IMR-90 (cell line): Measurements from ENCODE around the gene CASK. TPM values are rescaled to one million over a fixed set of nuclear protein-coding genes. Genes with fewer than 3 reads are reported as not detected.

Experiments
- ATAC-seq: fragments of 200-7000 bp; cut with Tn5 transposase; 2 replicates; pipeline ENCODE4 v1.9.1; 2020; ENCODE audit warnings: low read depth, mild to moderate bottlenecking, moderate library complexity
- BruUV-seq: library from RNA; stranded (reverse); fragments of 400-500 nt; replicated peaks from 2 replicates; lab custom pipeline; 2021; lab: Mats Ljungman, UMichigan
- CTCF ChIA-PET: fragments of 300-600 bp; formaldehyde crosslinking; extraction: SDS; loops from one replicate; lab custom pipeline; 2021; ENCODE audit warnings: antibody characterized with exemption; lab: Yijun Ruan, JAX
- POLR2A ChIA-PET: fragments of 300-600 bp; sonication (Branson Sonifier 250); formaldehyde crosslinking; loops from one replicate; lab custom pipeline; 2022; ENCODE audit warnings: antibody characterized with exemption; ENCODE audit not compliant: unreplicated experiment; lab: Charles Lee
- DNase-seq: peaks from one replicate; pipeline ENCODE4 v3.0.0; 2013
- H2AFZ ChIP-seq: replicated peaks from 2 replicates; pipeline ENCODE3; 2013; ENCODE audit warnings: low read length, mild to moderate bottlenecking; ENCODE audit not compliant: poor library complexity
- H2AK5ac ChIP-seq: 2 replicates; pipeline ENCODE4 v1.6.1; 2013; ENCODE audit warnings: low read depth, low read length, inconsistent platforms
- H2AK9ac ChIP-seq: replicated peaks from 2 replicates; pipeline ENCODE3; 2013; ENCODE audit warnings: mild to moderate bottlenecking, low read depth, low read length, moderate library complexity; ENCODE audit not compliant: poor library complexity
- H2BK120ac ChIP-seq: 2 replicates; pipeline ENCODE4 v1.6.1; 2013; ENCODE audit warnings: low read depth, low read length, inconsistent platforms
- H2BK15ac ChIP-seq: 3 replicates; pipeline ENCODE4 v1.6.1; 2013; ENCODE audit warnings: low read depth, low read length, inconsistent platforms
- H2BK20ac ChIP-seq: 2 replicates; pipeline ENCODE4 v1.6.1; 2013; ENCODE audit warnings: low read depth, mild to moderate bottlenecking, inconsistent platforms, low read length, moderate library complexity
- H2BK5ac ChIP-seq: 2 replicates; pipeline ENCODE4 v1.6.1; 2013; ENCODE audit warnings: mild to moderate bottlenecking, low read depth, low read length, inconsistent platforms; ENCODE audit not compliant: poor library complexity, severe bottlenecking
- H3K14ac ChIP-seq: replicated peaks from 2 replicates; pipeline ENCODE4 v1.6.1; 2013; ENCODE audit warnings: low read depth, low read length, inconsistent platforms
- H3K18ac ChIP-seq: 2 replicates; pipeline ENCODE4 v1.6.1; 2013; ENCODE audit warnings: low read depth, low read length, control low read depth
- H3K23ac ChIP-seq: 2 replicates; pipeline ENCODE4 v1.6.1; 2013; ENCODE audit warnings: low read depth, low read length, inconsistent platforms
- H3K27ac ChIP-seq: 2 replicates; pipeline ENCODE4 v1.5.1; 2013; ENCODE audit warnings: mild to moderate bottlenecking, control low read depth, low read length; ENCODE audit not compliant: insufficient read depth
- H3K27me3 ChIP-seq: 2 replicates; pipeline ENCODE4 v1.6.1; 2013; ENCODE audit warnings: low read length; ENCODE audit not compliant: control insufficient read depth, insufficient read depth
- H3K36me3 ChIP-seq: 2 replicates; pipeline ENCODE4 v1.6.1; 2013; ENCODE audit warnings: low read length, mixed read lengths; ENCODE audit not compliant: control insufficient read depth, insufficient read depth
- H3K4ac ChIP-seq: 2 replicates; pipeline ENCODE4 v1.6.1; 2013; ENCODE audit warnings: low read depth, low read length, inconsistent platforms
- H3K4me1 ChIP-seq: 2 replicates; pipeline ENCODE4 v1.6.1; 2013; ENCODE audit warnings: low read length, mixed read lengths; ENCODE audit not compliant: control insufficient read depth, insufficient read depth
- H3K4me2 ChIP-seq: 2 replicates; pipeline ENCODE4 v1.6.1; 2013; ENCODE audit warnings: low read depth, mild to moderate bottlenecking, control low read depth, low read length, moderate library complexity
- H3K4me3 ChIP-seq: 2 replicates; pipeline ENCODE4 v1.5.1; 2013; ENCODE audit warnings: low read depth, mild to moderate bottlenecking, control low read depth, low read length, moderate library complexity; ENCODE audit not compliant: insufficient read depth
- H3K56ac ChIP-seq: 2 replicates; pipeline ENCODE4 v1.6.1; 2013; ENCODE audit warnings: low read length, inconsistent platforms; ENCODE audit not compliant: insufficient read depth; ENCODE audit errors: extremely low read depth
- H3K79me1 ChIP-seq, 2 experiments: 2 replicates each; pipeline ENCODE4 v1.6.1; 2013; ENCODE audit warnings: low read length in 2 of 2, inconsistent platforms in 1 of 2, low read depth in 1 of 2
- H3K9ac ChIP-seq: 2 replicates; pipeline ENCODE4 v1.6.1; 2013; ENCODE audit warnings: low read depth, low read length, control low read depth
- H3K9me1 ChIP-seq: 2 replicates; pipeline ENCODE4 v1.6.1; 2013; ENCODE audit warnings: low read length, inconsistent platforms; ENCODE audit not compliant: insufficient read depth
- H3K9me3 ChIP-seq: 2 replicates; pipeline ENCODE4 v1.6.1; 2013; ENCODE audit warnings: low read length; ENCODE audit not compliant: control insufficient read depth, insufficient read depth
- H4K20me1 ChIP-seq: 2 replicates; pipeline ENCODE4 v1.6.1; 2013; ENCODE audit warnings: low read length, inconsistent platforms; ENCODE audit not compliant: insufficient read depth
- H4K5ac ChIP-seq: 2 replicates; pipeline ENCODE4 v1.6.1; 2013; ENCODE audit warnings: mild to moderate bottlenecking, low read depth, low read length, control low read depth
- H4K8ac ChIP-seq, 2 experiments: 2 replicates each; pipeline ENCODE4 v1.6.1; 2013; ENCODE audit warnings: low read depth in 2 of 2, low read length in 2 of 2, control low read depth in 1 of 2, inconsistent platforms in 1 of 2
- H4K91ac ChIP-seq: 2 replicates; pipeline ENCODE4 v1.6.1; 2013; ENCODE audit warnings: low read depth, low read length, inconsistent platforms; ENCODE audit not compliant: insufficient read depth
- CEBPB ChIP-seq: IDR thresholded peaks from 2 replicates; pipeline ENCODE4 v1.6.1; 2012; ENCODE audit warnings: low read depth, low read length, improper control_type of control experiment
- MAFK ChIP-seq: IDR thresholded peaks from 2 replicates; pipeline ENCODE4 v1.6.1; 2012; ENCODE audit warnings: low read depth, low read length, improper control_type of control experiment
- POLR2A ChIP-seq: IDR thresholded peaks from 2 replicates; pipeline ENCODE4 v1.6.1; 2012; ENCODE audit warnings: mild to moderate bottlenecking, low read depth, low read length
- RCOR1 ChIP-seq: IDR thresholded peaks from 2 replicates; pipeline ENCODE4 v1.6.1; 2012; ENCODE audit warnings: mild to moderate bottlenecking, low read length, improper control_type of control experiment; ENCODE audit not compliant: insufficient replicate concordance
- RFX5 ChIP-seq: IDR thresholded peaks from 2 replicates; pipeline ENCODE4 v1.8.0; 2012; ENCODE audit warnings: low read depth, mild to moderate bottlenecking, low read length, moderate library complexity
- SMC3 ChIP-seq: fragments of 150-350 bp; IDR thresholded peaks from 2 replicates; pipeline ENCODE4 v1.6.1; 2016; ENCODE audit warnings: low read depth, mild to moderate bottlenecking, antibody characterized with exemption, low read length, moderate library complexity
- WGBS, 2 experiments: methylation state at CpG; one replicate each; pipeline versions ENCODE4 v1.1.5 to v1.1.7; 2013; ENCODE audit warnings: missing lambda C conversion rate in 2 of 2; ENCODE audit not compliant: insufficient read length in 1 of 2; ENCODE audit errors: extremely low coverage in 2 of 2; 5-methylcytosine and 5-hydroxymethylcytosine counted together
- dilution Hi-C: fragments of 300-500 bp; cut with HindIII; formaldehyde crosslinking; loops from one replicate; pipeline ENCODE4 v1.14.3; 2018; ENCODE audit warnings: low sequenced_read_pairs; ENCODE audit not compliant: unreplicated experiment
- in situ Hi-C: fragments of 300-500 bp; cut with MboI; formaldehyde crosslinking; loops from 3 replicates; pipeline ENCODE4 v1.14.3; 2019; ENCODE audit warnings: low sequenced_read_pairs, inconsistent platforms, mixed read lengths
- intact Hi-C: fragments of 100-400 bp; cut with micrococcal nuclease; formaldehyde crosslinking; loops from 2 replicates; pipeline ENCODE4 v1.10.0; 2022
- polyA plus RNA-seq, 3 experiments: library from polyadenylated mRNA; depleted of rRNA; stranded (reverse); fragments of >200 nt; gene quantifications; 2 replicates each; pipeline ENCODE4 v1.2.3, GENCODE V29; 2012; ENCODE audit warnings: low replicate concordance in 1 of 3
- total RNA-seq: library from RNA; depleted of rRNA; stranded (reverse); fragments of >200 nt; gene quantifications from 2 replicates; pipeline ENCODE4 v1.2.3, GENCODE V29; 2012
- TF ChIP-seq, protein P1 (sequence below): fragments of 150-350 bp; IDR thresholded peaks from 2 replicates; pipeline ENCODE4 v1.6.1; 2016; ENCODE audit warnings: low read depth, mild to moderate bottlenecking, low read length, moderate library complexity, borderline replicate concordance
- TF ChIP-seq, protein P2 (sequence below): conservative IDR thresholded peaks from 2 replicates; pipeline ENCODE4 v1.5.1; 2012; ENCODE audit warnings: mild to moderate bottlenecking, low read depth, low read length, improper control_type of control experiment

The CASK gene
- total and polyA plus RNA-seq, 2 of the 4 experiments (the other 2 are of a cell fraction), result 9.4 to 17.7 TPM

DNA sequence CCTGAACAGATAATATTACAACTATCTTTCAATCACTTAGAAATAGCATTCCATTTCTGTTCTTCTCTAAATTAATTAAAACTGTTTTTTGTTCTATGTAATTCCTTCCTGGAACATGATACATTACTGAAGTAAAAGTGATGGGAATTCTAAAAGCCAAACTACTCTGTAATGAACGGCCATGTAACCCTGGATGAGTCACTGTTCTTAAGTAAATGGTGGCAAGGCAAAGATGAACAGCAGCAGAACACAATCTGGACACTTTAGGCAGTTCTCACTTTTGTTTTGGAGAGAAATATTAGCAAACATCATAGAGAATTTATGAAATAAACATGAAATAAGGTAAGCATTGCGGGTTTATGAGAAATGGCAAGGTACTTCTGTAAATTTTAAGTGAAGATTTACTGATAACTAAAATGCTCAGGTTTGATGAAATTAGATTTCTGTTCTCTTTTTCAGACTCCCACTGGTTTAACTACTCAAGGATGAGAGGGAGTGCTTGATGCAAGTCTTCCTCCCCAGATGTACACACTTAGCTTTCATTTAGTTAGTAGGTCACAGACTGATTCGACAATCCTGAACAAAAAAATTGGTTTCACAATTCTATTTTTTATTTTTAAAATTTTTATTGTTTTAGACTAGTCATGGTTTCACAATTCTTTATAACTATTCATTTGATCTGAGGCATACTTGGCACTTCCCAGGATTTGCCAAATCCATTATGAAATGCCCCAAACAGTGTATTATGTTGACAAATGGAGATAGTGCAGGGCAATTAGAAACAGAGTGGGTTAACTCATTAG is 200.3 kb downstream of the CASK start:
- CTCF ChIA-PET, result no interaction called here
- Histone ChIP-seq H3K4me3 (no peak overlapping the region), H3K36me3 (no peaks in the 10 kb centered on the region), H3K4me2 (no peak overlapping the region), H4K91ac (no peak overlapping the region), H2BK15ac (no peak overlapping the region), H3K9ac (no peak overlapping the region), H3K4ac (no peak overlapping the region), H2BK120ac (no peak overlapping the region), H3K27me3 (no peaks in the 10 kb centered on the region; the same call in 1 of the 2 replicates), H2AK5ac (no peak overlapping the region), H3K27ac (no peak overlapping the region), H4K20me1 (no peaks in the 10 kb centered on the region), H4K5ac (no peak overlapping the region), H3K14ac (no peak overlapping the region), H3K23ac (no peak overlapping the region), H3K18ac (no peak overlapping the region), H3K9me3 (peaks cover 3% of the 10 kb centered on the region; the same call in 1 of the 2 replicates), H3K56ac (no peak overlapping the region), H2BK20ac (no peak overlapping the region), H2AFZ (no peak overlapping the region), H3K4me1 (peaks cover 1% of the 10 kb centered on the region; the same call in 1 of the 2 replicates), H2AK9ac (no peak overlapping the region), H3K79me1 (no peaks in the 10 kb centered on the region), H4K8ac (no peak overlapping the region), H3K9me1 (no peaks in the 10 kb centered on the region), H2BK5ac (no peak overlapping the region)
- intact Hi-C loops (no loop called here), dilution Hi-C loops (no loop called here), in situ Hi-C loops (no loop called here)
- no peak for TF ChIP-seq SMC3
- no peak for TF ChIP-seq MAFK
- TF ChIP-seq, protein P1, sequence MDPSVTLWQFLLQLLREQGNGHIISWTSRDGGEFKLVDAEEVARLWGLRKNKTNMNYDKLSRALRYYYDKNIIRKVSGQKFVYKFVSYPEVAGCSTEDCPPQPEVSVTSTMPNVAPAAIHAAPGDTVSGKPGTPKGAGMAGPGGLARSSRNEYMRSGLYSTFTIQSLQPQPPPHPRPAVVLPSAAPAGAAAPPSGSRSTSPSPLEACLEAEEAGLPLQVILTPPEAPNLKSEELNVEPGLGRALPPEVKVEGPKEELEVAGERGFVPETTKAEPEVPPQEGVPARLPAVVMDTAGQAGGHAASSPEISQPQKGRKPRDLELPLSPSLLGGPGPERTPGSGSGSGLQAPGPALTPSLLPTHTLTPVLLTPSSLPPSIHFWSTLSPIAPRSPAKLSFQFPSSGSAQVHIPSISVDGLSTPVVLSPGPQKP, result no peak
- no peak for TF ChIP-seq RFX5
- TF ChIP-seq RCOR1, result no peak
- TF ChIP-seq, protein P2, sequence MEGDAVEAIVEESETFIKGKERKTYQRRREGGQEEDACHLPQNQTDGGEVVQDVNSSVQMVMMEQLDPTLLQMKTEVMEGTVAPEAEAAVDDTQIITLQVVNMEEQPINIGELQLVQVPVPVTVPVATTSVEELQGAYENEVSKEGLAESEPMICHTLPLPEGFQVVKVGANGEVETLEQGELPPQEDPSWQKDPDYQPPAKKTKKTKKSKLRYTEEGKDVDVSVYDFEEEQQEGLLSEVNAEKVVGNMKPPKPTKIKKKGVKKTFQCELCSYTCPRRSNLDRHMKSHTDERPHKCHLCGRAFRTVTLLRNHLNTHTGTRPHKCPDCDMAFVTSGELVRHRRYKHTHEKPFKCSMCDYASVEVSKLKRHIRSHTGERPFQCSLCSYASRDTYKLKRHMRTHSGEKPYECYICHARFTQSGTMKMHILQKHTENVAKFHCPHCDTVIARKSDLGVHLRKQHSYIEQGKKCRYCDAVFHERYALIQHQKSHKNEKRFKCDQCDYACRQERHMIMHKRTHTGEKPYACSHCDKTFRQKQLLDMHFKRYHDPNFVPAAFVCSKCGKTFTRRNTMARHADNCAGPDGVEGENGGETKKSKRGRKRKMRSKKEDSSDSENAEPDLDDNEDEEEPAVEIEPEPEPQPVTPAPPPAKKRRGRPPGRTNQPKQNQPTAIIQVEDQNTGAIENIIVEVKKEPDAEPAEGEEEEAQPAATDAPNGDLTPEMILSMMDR, result no peak
- no peak for TF ChIP-seq POLR2A
- no peak for TF ChIP-seq CEBPB
- POLR2A ChIA-PET, result no interaction called here
- DNase-seq, result peak; percentile 61
- no CpG with 5 or more reads among the region's 3 CpGs for WGBS, 2 experiments
- ATAC-seq, result peak; percentile 78
- BruUV-seq, result no TSS peak
